ENCODE results near the gene RNF224. TPM values are rescaled to one million over a fixed set of nuclear protein-coding genes. Genes with fewer than 3 reads are reported as not detected.
"Not testable (repeated sequence)": the region's sequence is repeated elsewhere in the genome, so short reads cannot be mapped to it uniquely, and the experiment has no call there.

The RNF224 gene
- polyA plus RNA-seq, 4 donors: 3.6 to 20.1 (median 12.5) TPM

DNA sequence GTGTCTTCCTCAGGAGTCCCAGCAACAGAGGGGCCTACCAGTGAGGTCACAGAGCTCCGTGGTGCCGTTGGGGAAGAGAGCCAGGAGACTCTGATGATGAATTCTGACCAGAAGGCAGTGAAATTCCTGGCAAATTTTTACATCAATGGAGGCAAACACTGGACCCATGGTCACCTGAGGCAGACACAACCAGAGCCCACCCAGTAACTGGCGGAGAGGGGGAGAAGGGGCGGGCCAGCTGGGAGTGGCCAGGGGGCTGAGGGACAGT is 23.8 kb downstream of the RNF224 start, which contains the start of gene STPG3:
Gene STPG3, plus strand, starts transcription at position 93 of the 268 bp plus-strand sequence. Its CDS starts 1 bp downstream, at position 94.
- DNase-seq (ENCODE audit: low read depth in 4 of 4, low spot score in 2 of 4): no peak

DNA sequence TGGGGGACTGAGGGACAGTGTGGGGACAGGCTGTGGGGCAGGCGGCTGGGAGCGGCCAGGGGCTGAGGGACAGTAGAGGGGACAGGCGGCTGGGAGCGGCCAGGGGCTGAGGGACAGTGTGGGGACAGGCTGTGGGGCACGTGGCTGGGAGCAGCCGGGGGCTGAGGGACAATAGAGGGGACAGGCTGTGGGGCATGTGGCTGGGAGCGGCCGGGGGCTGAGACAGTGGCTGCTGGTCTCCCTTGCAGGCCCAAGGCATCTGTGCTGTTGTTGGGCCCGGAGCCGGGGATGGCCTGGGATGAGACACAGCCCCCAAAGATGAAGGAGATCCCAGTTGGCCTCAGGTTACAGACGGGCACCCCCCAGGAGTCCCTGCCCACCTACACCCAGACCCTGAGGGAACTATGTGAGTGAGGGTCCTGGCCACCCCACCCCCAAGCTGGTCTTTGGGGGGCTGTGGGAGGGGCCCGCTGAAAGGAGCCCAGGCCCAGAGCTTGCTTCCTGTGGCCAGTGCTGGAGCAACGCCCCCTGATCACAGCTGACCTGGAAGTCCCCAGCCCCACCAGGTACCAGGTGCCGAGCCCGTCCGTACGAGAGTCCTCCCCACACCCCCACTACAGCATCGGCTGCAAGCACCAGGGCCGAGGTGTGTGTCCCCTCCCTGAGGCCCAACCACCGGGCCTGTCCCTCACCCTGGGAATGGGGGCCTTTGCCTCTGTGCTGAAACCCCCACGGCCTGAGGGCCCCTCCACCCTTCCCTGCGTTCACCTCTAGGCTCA is 24.4 kb downstream of the RNF224 start:
- no peak for DNase-seq (ENCODE audit: low read depth in 4 of 4, low spot score in 2 of 4)

DNA sequence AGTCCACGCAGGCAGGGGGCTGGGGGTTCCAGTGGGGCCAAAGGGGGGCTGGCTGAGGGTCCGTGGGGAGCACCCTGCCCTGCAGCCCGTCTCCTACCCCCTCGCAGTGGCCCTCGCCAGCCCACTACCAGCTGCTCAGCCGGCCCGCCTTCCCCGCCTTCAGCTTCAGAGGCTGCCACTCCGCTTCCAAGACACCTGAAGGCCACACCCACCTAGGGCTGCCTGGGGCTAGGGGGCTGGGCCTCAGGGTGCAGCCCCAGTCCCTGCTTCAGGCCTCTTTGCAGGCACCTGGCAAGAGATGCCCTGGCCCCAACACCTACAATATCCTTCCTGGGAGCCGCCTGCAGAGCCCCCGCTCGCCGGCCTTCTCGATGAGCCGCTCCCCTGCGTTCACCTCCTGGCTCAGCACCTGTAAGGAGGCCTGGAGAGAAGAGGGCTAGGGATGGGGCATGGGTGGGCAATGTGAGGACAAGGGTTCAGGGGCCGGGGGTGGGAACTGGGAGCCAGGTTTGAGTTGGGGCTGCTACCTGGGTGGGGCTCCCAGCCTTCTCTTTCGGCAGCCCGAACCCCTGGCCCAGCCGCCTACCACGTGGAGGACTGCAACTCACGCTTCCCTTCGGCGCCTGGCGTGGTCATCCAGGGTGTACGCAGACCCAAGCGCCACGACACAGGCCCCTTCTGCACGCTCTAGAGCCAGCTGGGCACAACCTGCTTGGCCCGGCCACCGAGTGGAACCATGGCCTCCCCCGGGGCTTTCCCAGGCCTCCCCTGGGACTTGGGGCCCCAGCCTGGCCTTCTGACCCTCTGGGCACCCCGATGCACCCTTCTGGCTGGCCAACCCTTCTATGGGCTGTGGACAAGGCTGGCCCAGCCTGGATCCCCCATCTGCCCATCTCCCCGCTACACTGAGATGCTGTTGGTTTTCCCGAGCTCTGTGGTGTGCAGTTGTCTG is 25.5 kb downstream of the RNF224 start:
- DNase-seq (ENCODE audit: low read depth in 4 of 4, low spot score in 2 of 4): no peak

DNA sequence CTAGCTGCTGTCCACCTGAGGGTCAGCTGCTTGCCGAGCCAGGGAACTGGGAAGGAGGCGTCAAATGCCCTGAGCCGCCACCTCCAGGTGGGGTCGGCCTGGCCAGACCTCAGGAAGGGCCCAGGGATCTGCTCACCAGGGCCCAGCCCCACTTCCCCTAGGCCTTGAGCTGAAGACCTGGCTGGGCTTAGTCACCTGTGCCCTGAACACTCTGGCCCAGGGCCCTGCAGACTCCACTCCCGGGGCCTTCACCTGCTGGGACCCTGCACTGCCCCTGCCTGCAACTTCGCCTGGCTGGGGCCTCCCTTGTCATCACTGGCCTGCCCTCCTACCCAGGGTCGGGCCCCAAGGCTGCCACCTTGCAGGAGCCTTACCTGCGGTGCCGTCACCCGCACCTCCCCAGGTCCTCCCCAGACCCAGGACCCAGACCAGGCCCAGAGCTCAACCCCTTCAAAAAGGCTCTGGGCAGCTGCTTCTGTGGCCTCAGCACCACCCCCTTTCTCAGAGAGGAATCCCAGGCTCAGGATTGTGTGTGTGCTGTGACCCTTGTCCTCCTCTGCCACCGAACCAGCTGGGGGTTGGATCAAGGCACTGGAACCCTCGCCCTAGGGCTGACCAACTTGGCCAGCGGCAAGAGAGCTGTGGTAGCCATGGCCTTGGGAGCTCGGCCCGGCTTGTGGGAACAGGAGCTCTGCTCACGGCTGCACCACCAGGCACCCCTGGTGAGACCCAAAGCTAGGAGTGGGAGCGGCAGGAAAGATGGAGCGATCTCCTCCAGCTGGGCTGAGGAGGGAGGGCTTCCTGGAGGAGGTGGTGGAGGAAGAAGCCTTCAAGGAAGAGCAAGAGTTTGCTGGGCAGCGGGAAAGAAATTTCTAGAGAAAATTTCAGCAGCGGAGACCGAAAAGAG is 26.7 kb downstream of the RNF224 start:
- DNase-seq (ENCODE audit: low read depth in 4 of 4, low spot score in 2 of 4): no peak

DNA sequence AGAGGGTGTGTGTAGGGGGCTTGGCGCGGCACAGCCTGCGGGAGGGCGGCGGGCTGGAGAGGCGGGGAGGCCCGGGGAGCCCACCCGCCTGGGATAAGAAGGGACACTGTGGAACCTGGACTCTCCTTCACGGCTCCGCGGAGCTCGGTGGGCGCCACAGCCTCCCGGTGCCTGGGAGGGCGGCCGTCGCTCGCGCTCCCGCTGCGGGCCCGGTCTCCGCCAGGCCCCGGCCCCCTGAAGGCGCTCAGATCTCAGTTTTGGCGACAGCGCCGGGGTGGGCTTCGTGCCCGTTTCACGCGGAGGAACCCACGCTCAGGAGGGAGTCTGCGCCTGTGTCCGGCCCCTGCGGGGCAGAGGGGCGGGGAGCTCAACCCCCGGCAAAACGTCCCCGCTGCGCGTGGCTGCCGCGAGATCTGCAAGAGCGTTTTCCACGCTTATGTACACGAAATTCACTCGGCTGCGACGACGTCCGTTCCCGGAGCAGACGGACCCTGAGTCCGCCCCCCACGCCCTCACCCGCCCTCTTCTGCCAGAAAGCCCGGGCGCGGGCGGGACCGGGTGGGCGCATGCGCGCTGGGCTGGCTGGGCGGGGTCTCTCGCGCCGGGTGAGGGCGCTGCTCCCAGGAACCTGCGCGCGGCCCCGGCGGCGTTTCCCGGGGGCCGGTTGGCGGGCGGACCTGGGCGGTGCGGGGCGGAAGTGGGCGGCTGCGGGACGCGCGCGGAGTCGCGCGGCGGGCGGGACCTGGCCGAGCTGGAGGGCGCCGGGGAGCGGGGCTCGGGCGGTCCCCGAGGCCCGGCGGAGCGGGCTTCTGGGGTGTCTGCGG is 27.5 kb downstream of the RNF224 start, which contains the start of gene NELFB:
Gene NELFB, plus strand, starts transcription at position 704 of the 824 bp plus-strand sequence.
- DNase-seq (ENCODE audit: low read depth in 4 of 4, low spot score in 2 of 4): peak; percentile 65 to 84 (median 79)

DNA sequence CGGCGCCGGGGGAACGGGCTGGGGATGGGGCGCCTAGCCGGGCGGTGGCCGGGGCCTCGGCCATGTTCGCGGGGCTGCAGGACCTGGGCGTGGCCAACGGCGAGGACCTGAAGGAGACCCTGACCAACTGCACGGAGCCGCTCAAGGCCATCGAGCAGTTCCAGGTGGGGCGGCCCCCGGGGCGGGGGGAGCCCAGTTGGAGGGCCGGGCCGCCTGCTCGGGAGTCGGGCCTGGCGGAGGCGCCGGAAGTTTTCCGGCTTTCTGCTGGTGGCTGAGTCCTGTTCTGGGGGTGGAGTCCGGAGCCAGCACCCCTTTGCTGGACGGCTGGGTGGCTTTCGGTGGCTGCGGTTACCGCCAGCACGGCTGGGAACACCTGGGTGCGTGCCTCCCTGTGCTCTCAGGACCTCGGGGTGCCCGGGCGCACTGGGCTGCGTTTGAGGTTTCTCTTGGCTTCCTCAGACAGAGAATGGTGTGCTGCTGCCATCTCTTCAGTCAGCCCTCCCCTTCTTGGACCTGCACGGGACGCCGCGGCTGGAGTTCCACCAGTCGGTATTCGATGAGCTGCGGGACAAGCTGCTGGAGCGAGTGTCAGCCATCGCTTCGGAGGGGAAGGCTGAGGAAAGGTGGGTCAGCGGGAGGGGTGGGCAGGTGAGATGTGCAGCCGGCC is 28.3 kb downstream of the RNF224 start:
- DNase-seq (ENCODE audit: low read depth in 4 of 4, low spot score in 2 of 4): no peak

DNA sequence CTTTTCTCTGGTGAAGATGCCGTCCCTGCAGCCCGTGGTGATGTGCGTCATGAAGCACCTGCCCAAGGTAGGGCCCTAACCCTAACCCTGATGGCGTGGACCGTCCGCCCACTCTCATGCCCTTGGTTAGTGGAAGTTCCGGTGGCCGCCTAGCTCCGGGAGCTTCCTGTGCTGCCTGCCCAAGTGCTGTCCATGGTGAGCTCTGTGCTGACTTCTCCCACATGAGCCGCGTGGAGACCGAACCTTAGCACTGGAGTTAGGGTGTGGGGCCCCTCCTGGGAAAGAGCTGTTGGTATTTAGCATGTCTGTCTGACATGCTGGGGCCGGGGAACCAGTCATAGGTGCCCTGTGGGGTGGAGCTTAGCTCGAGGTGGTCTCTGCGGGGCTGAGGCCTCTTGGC is 29.1 kb downstream of the RNF224 start:
- DNase-seq (ENCODE audit: low read depth in 4 of 4, low spot score in 2 of 4): no peak

DNA sequence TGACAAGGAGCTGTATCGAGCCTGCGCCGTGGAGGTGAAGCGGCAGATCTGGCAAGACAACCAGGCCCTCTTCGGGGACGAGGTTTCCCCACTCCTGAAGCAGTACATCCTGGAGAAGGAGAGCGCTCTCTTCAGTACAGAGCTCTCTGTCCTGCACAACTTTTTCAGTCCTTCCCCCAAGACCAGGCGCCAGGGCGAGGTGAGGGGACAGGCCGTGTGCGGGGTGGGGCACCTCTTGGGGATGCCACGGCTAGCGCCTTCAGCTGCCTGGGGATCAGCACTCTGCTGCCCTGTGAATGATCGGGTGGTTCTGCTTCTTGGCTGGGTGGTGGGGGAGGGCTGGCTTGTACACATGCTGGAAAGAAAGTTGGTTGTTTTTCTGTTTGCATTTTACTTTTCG is 29.6 kb downstream of the RNF224 start:
- DNase-seq (ENCODE audit: low read depth in 4 of 4, low spot score in 2 of 4): no peak

DNA sequence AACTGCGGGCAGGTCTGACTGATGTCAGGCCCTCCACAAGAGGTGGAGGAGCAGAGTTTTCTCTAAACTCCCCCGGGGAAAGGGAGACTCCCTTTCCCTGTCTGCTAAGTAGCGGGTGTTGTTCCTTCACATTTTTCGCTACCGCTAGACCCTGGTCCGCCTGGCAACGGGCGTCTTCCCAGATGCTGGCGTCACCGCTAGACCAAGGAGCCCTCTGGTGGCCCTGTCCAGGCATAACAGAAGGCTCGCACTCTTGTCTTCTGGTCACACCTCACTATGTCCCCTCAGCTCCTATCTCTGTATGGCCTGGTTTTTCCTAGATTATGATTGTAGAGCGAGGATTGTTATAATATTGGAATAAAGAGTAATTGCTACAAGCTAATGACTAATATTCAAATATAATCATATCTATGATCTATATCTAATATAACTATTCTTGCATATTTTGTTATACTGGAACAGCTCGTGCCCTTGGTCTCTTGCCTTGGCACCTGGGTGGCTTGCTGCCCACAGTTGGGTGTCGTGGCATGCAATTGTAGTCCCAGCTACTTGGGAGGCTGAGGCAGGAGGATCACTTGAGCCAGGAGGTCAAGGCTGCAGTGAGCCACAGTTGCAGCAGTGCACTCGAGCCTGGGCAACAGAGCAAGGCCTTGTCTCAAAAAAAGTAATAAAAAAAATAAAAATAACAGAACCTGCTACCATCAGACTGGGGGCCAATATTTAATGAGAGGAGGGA is 35.0 kb downstream of the RNF224 start:
- DNase-seq (ENCODE audit: low read depth in 4 of 4, low spot score in 2 of 4): not testable (repeated sequence)

DNA sequence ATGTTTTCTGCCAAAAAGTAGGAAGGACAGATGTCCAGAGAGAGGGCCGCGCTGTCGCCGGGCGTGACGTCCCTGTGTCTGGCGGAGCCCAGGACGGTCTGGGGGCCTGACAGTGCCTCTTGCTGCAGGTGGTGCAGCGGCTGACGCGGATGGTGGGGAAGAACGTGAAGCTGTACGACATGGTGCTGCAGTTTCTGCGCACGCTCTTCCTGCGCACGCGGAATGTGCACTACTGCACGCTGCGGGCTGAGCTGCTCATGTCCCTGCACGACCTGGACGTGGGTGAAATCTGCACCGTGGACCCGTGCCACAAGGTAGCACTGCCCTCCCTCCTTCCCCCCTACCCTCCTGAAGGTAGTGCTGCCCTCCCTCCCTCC is 35.6 kb downstream of the RNF224 start:
- DNase-seq (ENCODE audit: low read depth in 4 of 4, low spot score in 2 of 4): no peak

DNA sequence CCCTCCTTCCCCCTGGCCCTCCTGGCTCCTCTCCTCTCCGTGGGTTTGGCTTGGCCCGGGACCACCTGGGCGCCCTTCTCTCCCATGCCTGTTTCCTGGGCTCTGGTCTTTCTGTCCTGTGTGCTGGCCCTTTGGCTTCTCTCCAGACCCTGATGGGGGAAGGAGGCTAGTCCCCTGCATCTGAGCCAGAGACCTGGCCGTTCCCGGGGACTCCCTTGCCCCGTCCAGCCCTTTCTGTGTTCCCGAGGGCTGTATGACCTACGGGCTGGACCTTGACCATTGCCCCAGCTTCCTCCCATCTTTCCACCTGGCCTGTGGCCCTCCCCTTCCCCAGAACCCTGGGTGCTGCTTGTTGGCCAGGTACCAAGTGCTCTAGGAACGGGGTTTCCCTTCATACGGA is 36.2 kb downstream of the RNF224 start:
- no peak for DNase-seq (ENCODE audit: low read depth in 4 of 4, low spot score in 2 of 4)

DNA sequence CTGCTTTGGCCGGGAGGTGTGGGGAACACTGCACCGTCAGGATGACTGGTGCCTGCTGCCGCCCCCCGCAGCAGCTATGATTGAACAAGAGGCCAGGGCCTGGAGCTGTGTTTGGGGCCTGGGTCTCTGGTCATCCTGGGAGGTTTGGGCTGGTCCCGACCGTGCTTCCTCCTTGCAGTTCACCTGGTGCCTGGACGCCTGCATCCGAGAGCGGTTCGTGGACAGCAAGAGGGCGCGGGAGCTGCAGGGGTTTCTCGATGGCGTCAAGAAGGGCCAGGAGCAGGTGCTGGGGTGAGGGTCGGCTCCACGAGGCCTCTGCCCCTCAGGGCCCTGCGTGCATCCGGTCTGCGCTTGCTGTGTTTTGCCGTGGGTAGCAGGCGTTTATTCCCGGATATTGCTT is 36.8 kb downstream of the RNF224 start:
- no peak for DNase-seq (ENCODE audit: low read depth in 4 of 4, low spot score in 2 of 4)

DNA sequence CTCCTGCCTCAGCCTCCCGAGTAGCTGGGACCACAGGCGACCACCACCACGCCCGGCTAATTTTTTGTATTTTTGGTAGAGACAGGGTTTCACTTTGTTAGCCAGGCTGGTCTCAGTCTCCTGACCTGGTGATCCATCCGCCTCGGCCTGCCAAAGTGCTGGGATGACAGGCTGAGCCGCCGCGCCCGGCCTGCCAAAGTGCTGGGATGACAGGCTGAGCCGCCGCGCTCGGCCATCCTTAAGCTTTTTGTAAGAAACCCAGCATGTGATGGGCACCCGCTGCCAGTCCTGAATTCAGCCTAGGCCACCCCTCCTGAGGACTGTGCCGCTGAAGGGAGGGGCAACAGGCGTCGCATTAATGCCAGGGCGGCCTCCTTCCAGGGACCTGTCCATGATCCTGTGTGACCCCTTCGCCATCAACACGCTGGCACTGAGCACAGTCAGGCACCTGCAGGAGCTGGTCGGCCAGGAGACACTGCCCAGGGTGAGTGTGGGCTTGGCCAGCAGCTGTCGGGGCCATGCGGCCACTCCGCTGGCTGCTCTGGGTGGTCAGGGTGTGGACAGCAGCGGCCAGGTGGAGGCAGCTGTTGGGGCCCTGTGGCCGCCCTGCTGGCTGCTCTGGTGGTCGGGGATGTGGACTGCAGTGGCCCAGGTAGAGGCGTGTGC is 38.3 kb downstream of the RNF224 start:
- no peak for DNase-seq (ENCODE audit: low read depth in 4 of 4, low spot score in 2 of 4)

DNA sequence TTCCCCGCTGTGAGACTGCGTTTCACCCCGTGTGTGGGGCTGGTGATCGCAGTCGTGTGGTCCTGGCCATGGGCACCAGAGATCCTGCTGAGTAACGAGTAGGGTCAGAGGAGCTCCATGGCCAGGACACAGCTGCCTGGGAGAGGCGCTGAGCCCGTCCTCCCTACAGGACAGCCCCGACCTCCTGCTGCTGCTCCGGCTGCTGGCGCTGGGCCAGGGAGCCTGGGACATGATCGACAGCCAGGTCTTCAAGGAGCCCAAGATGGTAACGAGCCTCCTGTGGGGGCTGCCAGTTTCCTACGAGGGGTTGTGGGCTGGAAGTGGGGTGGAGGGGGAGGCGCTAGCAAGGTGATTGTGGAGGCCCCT is 38.8 kb downstream of the RNF224 start:
- DNase-seq (ENCODE audit: low read depth in 4 of 4, low spot score in 2 of 4): no peak

DNA sequence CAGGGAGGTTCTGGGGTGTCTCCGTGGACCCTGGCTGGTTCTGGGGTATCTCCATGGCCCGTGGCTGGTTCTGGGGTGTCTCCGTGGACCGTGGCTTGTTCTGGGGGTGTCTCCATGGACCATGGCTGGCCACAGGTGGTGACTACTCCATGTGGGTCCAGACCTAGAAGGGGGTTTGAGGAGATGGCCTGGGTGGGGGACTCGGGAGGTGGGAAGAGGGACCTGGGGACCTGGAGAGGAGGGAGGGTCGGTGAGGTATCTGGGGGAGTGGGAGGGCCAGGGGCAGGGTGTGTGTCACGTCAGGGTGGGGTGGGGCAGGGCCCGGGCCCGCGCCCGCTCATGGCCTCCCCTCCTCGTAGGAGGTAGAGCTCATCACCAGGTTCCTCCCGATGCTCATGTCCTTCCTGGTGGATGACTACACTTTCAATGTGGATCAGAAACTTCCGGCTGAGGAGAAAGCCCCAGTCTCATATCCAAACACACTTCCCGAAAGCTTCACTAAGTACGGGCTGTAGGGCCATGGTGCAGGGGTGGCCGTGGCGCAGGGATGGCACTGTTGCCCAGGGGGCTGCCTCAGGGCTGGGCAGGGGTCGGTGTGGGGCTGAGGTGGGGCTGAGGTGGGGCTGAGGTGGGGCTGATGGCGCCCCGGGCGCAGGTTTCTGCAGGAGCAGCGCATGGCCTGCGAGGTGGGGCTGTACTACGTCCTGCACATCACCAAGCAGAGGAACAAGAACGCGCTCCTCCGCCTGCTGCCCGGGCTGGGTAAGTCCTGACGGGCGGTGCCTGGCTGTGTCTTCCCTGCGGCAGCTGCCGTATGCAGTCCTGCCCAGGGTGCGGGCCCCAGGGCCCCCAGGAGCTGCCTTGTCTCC is 39.5 kb downstream of the RNF224 start:
- DNase-seq (ENCODE audit: low read depth in 4 of 4, low spot score in 2 of 4): no peak

DNA sequence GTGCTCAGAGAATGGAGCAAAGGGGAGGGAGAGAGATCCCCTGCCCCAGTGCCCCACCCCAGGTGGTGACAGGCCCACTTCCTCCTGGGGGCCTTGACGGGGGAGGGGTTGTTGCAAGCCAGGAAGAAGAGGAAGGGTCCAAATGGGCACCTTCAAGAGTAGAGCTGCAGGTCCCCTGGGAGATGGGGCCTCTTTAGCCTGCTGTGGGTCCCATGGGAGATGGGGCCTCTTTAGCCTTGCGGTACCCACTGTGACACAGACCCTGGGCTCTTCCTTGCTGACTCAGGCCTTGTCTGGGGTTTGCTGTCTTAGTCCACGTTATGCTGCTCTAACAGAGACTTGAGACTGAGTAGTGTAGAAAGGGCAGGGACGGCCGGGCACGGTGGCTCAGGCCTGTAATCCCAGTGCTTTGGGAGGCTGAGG is 40.6 kb downstream of the RNF224 start:
- no peak for DNase-seq (ENCODE audit: low read depth in 4 of 4, low spot score in 2 of 4)

DNA sequence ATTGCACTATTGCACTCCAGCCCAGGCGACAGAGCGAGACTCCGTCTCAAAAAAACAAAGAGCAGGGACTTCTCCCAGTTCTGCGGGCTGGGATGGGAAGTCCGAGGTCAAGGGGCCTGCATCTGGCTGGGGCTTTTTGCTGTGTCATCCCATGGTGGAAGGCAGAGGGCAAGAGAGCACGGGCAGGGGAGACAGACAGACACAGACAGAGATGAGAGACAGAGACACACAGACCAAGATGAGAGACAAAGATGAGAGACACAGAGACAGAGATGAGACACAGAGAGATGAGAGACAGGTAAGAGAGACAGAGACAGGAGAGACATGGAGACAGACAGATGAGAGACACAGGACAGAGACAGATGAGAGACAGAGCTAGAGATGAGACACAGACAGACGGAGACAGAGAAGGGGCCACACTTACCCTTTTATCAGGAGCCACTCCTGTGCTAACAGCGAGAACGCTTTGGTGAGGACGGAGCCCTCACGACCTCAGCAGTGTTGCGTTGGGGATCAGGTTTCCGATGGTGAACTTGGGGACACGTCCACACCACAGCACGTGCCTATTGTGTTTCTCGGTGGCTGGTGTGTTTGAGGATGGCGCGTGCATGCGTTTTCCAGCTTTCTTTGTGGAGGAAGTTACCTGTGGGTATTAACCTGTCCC is 41.4 kb downstream of the RNF224 start:
- no peak for DNase-seq (ENCODE audit: low read depth in 4 of 4, low spot score in 2 of 4)

Data from left renal cortex interstitium (tissue), 4 donors.